LNCAP (cell line): ENCODE data around the gene CRIP1.

Source experiments
- CTCF ChIP-seq: fragments of 450-650 bp; IDR thresholded peaks from 2 replicates; pipeline ENCODE4 v1.5.1; 2017; ENCODE audit warnings: mild to moderate bottlenecking

CRIP1 gene

GRCh38 chr14:105440992-105441391, 45.7 kb upstream of the CRIP1 start:
- TF ChIP-seq CTCF: no peak

- no peak for TF ChIP-seq CTCF
Observed at GRCh38 chr14:105442125-105442524, 44.6 kb upstream of the CRIP1 start.

- no peak for TF ChIP-seq CTCF
Observed at GRCh38 chr14:105442834-105443233, 43.9 kb upstream of the CRIP1 start.

GRCh38 chr14:105444859-105445258, 41.8 kb upstream of the CRIP1 start:
- TF ChIP-seq CTCF: no peak

- TF ChIP-seq CTCF: no peak
Observed at GRCh38 chr14:105445290-105445689, 41.4 kb upstream of the CRIP1 start.

GRCh38 chr14:105445901-105446845, 40.5 kb upstream of the CRIP1 start:
- TF ChIP-seq CTCF: no peak

GRCh38 chr14:105446971-105447370, 39.7 kb upstream of the CRIP1 start:
- no peak for TF ChIP-seq CTCF
